Neural cell (in vitro differentiated cells): ENCODE results near the gene FNDC3A. TPM values are rescaled to one million over a fixed set of nuclear protein-coding genes. Genes with fewer than 3 reads are reported as not detected.

Source experiments
- H2AFZ ChIP-seq: fragments of 200-600, 300-800 bp; sonication (generic), shearing (Covaris generic); 2 replicates; pipeline ENCODE4 v1.6.0; 2014; ENCODE audit warnings: low read depth, mild to moderate bottlenecking, antibody characterized with exemption, low read length, moderate library complexity
- H3F3A ChIP-seq: fragments of 200-600 bp; shearing (Covaris generic); 2 replicates; pipeline ENCODE4 v1.6.1; 2016; ENCODE audit warnings: mild to moderate bottlenecking, moderate library complexity, mixed read lengths, antibody characterized with exemption, low read length; ENCODE audit not compliant: insufficient read depth, poor library complexity, severe bottlenecking
- H3K27ac ChIP-seq: fragments of 200-600, 300-800 bp; sonication (generic), shearing (Covaris generic); 2 replicates; pipeline ENCODE4 v1.5.1; 2014; ENCODE audit warnings: mild to moderate bottlenecking, low read length, moderate library complexity
- H3K27me3 ChIP-seq: fragments of 300-800, 200-600 bp; sonication (generic), shearing (Covaris generic); 2 replicates; pipeline ENCODE4 v1.6.0; 2014; ENCODE audit warnings: mild to moderate bottlenecking, low read depth, low read length, moderate library complexity; ENCODE audit not compliant: insufficient read depth
- H3K36me3 ChIP-seq: fragments of 300-800, 200-600 bp; sonication (generic), shearing (Covaris generic); 2 replicates; pipeline ENCODE4 v1.5.1; 2014; ENCODE audit warnings: mild to moderate bottlenecking, antibody characterized with exemption, low read length, moderate library complexity; ENCODE audit not compliant: insufficient read depth
- H3K4me2 ChIP-seq: fragments of 300-800, 200-600 bp; sonication (generic), shearing (Covaris generic); 2 replicates; pipeline ENCODE4 v1.6.0; 2014; ENCODE audit warnings: mild to moderate bottlenecking, low read length
- H3K4me3 ChIP-seq: fragments of 300-800, 200-600 bp; sonication (generic), shearing (Covaris generic); 2 replicates; pipeline ENCODE4 v1.5.1; 2014; ENCODE audit warnings: mild to moderate bottlenecking, low read length, moderate library complexity
- H3K79me2 ChIP-seq: fragments of 200-600 bp; shearing (Covaris generic); replicated peaks from 2 replicates; pipeline ENCODE4 v1.6.0; 2014; ENCODE audit warnings: mild to moderate bottlenecking, low read length, moderate library complexity; ENCODE audit not compliant: insufficient read depth
- H3K9ac ChIP-seq: fragments of 300-800, 200-600 bp; sonication (generic), shearing (Covaris generic); 2 replicates; pipeline ENCODE4 v1.6.1; 2016; ENCODE audit warnings: mild to moderate bottlenecking, low read length, mixed read lengths
- H3K9me2 ChIP-seq: fragments of 200-600 bp; shearing (Covaris generic); 2 replicates; pipeline ENCODE4 v1.6.1; 2016; ENCODE audit warnings: mild to moderate bottlenecking, low read length, mixed read lengths; ENCODE audit not compliant: insufficient read depth
- H3K9me3 ChIP-seq: fragments of 200-600, 300-800 bp; sonication (generic), shearing (Covaris generic); 2 replicates; pipeline ENCODE4 v1.6.1; 2016; ENCODE audit warnings: mild to moderate bottlenecking, mixed run types, low read length, moderate library complexity, mixed read lengths
- H4K20me1 ChIP-seq: fragments of 200-600 bp; shearing (Covaris generic); 2 replicates; pipeline ENCODE4 v1.6.1; 2016; ENCODE audit warnings: mild to moderate bottlenecking, mixed run types; ENCODE audit not compliant: insufficient read depth
- EP300 ChIP-seq: fragments of 450-650 bp; conservative IDR thresholded peaks from 2 replicates; pipeline ENCODE4 v1.6.1; 2014; ENCODE audit warnings: antibody characterized with exemption, mild to moderate bottlenecking, moderate library complexity; ENCODE audit not compliant: poor library complexity, severe bottlenecking
- EZH2 ChIP-seq: fragments of 200-600, 300-800 bp; shearing (Covaris generic), sonication (generic); IDR thresholded peaks from 2 replicates; pipeline ENCODE4 v1.6.1; 2014; ENCODE audit warnings: antibody characterized with exemption, low read length, borderline replicate concordance, mild to moderate bottlenecking; ENCODE audit not compliant: insufficient read depth, poor library complexity, severe bottlenecking
- MXI1 ChIP-seq: fragments of 450-650 bp; conservative IDR thresholded peaks from 2 replicates; pipeline ENCODE4 v1.6.1; 2014; ENCODE audit warnings: antibody characterized with exemption, mild to moderate bottlenecking; ENCODE audit not compliant: poor library complexity, severe bottlenecking
- POLR2AphosphoS5 ChIP-seq: IDR thresholded peaks from 2 replicates; pipeline ENCODE4 v1.6.1; 2012
- RAD21 ChIP-seq: fragments of 450-650 bp; conservative IDR thresholded peaks from 2 replicates; pipeline ENCODE4 v1.6.1; 2014; ENCODE audit warnings: antibody characterized with exemption, mild to moderate bottlenecking, moderate library complexity
- SMC3 ChIP-seq: fragments of 450-650 bp; conservative IDR thresholded peaks from 2 replicates; pipeline ENCODE4 v1.6.1; 2014; ENCODE audit warnings: antibody characterized with exemption, mild to moderate bottlenecking, moderate library complexity; ENCODE audit not compliant: poor library complexity
- TAF1 ChIP-seq: IDR thresholded peaks from 2 replicates; pipeline ENCODE4 v1.6.1; 2012; ENCODE audit warnings: low read depth
- polyA plus RNA-seq: library from polyadenylated mRNA; depleted of rRNA; stranded (reverse); fragments of >200 nt; gene quantifications from 2 replicates; pipeline ENCODE4 v1.2.3, GENCODE V29; 2014
- TF ChIP-seq, protein P1 (sequence below): IDR thresholded peaks from 2 replicates; pipeline ENCODE4 v1.6.1; 2012; ENCODE audit warnings: borderline replicate concordance
- TF ChIP-seq, protein P2 (sequence below): fragments of 450-650 bp; IDR thresholded peaks from 2 replicates; pipeline ENCODE4 v1.5.1; 2014; ENCODE audit warnings: antibody characterized with exemption, mild to moderate bottlenecking, moderate library complexity; ENCODE audit not compliant: poor library complexity, severe bottlenecking

The FNDC3A gene
- polyA plus RNA-seq, 1 donor from 2014 or later = 83.8 TPM

DNA sequence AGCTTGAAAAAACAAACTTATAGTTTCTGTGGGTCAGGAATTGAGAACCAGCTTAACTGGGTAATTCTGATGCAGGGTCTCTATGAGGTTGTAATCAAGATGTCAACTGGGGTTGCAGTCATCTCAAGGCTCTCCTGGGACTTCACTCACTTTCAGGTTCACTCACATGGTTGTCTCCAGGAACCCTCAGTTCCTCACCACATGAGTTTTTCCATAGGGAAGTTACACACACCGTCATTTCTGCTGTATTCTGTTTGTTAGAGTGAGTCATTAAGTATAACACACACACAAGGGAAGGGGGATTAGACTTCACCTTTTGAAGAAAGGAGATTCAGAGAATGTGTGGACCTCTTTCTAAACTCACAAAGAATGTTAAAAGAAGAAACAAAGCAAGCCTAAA, 209.6 kb downstream of the FNDC3A start (continued):
- no peak for TF ChIP-seq SMC3
- no peak for TF ChIP-seq MXI1

DNA sequence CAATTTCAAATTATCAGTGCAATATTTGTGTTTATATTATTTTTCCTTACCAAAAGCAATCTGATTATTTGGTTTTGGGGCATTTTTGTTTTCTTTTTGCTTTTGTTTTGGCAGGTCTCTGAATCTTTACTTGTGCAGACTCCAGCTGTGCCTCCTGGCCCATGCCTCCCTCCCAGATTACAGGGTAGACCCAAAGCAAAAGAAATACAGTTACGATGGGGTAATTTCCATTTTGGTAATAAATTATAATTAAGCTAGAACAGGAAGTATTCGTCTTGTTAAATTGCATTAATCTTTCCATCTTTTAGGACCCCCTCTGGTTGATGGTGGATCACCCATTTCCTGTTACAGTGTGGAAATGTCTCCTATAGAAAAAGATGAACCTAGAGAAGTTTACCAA, 215.2 kb downstream of the FNDC3A start:
- no peaks in the 10 kb centered on the region for H3F3A ChIP-seq
- H3K79me2 ChIP-seq = no peaks in the 10 kb centered on the region
- H3K4me2 ChIP-seq = no peak overlapping the region
- H3K36me3 ChIP-seq = peaks cover 25% of the 10 kb centered on the region
- no peaks in the 10 kb centered on the region for H3K9me2 ChIP-seq
- no peak overlapping the region for H3K4me3 ChIP-seq
- no peak overlapping the region for H2AFZ ChIP-seq
- no peak overlapping the region for H3K9ac ChIP-seq
- no peak for TF ChIP-seq EZH2
- no peak for TF ChIP-seq RAD21
- no peak for TF ChIP-seq MXI1
- TF ChIP-seq, protein P1, sequence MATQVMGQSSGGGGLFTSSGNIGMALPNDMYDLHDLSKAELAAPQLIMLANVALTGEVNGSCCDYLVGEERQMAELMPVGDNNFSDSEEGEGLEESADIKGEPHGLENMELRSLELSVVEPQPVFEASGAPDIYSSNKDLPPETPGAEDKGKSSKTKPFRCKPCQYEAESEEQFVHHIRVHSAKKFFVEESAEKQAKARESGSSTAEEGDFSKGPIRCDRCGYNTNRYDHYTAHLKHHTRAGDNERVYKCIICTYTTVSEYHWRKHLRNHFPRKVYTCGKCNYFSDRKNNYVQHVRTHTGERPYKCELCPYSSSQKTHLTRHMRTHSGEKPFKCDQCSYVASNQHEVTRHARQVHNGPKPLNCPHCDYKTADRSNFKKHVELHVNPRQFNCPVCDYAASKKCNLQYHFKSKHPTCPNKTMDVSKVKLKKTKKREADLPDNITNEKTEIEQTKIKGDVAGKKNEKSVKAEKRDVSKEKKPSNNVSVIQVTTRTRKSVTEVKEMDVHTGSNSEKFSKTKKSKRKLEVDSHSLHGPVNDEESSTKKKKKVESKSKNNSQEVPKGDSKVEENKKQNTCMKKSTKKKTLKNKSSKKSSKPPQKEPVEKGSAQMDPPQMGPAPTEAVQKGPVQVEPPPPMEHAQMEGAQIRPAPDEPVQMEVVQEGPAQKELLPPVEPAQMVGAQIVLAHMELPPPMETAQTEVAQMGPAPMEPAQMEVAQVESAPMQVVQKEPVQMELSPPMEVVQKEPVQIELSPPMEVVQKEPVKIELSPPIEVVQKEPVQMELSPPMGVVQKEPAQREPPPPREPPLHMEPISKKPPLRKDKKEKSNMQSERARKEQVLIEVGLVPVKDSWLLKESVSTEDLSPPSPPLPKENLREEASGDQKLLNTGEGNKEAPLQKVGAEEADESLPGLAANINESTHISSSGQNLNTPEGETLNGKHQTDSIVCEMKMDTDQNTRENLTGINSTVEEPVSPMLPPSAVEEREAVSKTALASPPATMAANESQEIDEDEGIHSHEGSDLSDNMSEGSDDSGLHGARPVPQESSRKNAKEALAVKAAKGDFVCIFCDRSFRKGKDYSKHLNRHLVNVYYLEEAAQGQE = no peak
- no peak for TF ChIP-seq POLR2AphosphoS5
- TF ChIP-seq, protein P2, sequence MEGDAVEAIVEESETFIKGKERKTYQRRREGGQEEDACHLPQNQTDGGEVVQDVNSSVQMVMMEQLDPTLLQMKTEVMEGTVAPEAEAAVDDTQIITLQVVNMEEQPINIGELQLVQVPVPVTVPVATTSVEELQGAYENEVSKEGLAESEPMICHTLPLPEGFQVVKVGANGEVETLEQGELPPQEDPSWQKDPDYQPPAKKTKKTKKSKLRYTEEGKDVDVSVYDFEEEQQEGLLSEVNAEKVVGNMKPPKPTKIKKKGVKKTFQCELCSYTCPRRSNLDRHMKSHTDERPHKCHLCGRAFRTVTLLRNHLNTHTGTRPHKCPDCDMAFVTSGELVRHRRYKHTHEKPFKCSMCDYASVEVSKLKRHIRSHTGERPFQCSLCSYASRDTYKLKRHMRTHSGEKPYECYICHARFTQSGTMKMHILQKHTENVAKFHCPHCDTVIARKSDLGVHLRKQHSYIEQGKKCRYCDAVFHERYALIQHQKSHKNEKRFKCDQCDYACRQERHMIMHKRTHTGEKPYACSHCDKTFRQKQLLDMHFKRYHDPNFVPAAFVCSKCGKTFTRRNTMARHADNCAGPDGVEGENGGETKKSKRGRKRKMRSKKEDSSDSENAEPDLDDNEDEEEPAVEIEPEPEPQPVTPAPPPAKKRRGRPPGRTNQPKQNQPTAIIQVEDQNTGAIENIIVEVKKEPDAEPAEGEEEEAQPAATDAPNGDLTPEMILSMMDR = no peak
- TF ChIP-seq TAF1 = no peak
- H3K27ac ChIP-seq = no peak overlapping the region
- no peaks in the 10 kb centered on the region for H3K27me3 ChIP-seq
- H3K9me3 ChIP-seq = no peaks in the 10 kb centered on the region
- H4K20me1 ChIP-seq = no peaks in the 10 kb centered on the region

DNA sequence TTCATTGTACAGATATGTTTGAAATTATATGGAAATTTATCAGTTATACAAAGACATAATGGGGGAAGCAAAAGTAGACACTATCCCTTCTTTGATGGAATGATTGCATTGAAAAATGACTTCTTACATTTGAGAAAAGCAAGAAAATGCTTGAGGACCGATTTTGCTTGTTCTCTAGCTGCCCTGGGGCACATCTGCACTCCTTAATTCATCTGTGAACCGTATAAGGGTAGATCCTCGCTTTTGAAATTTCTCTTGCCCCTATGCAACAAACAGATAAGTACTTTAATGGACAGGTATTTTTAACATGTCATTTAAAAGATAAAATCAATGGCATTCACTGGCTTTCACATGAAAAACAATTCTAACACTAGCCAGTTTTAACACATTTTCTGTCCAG, 230.9 kb downstream of the FNDC3A start:
- Histone ChIP-seq H3K9ac (no peak overlapping the region), H3K9me2 (no peaks in the 10 kb centered on the region), H3F3A (no peaks in the 10 kb centered on the region), H3K36me3 (peaks cover 23% of the 10 kb centered on the region), H3K4me3 (no peak overlapping the region), H3K4me2 (no peak overlapping the region), H3K9me3 (no peaks in the 10 kb centered on the region), H4K20me1 (no peaks in the 10 kb centered on the region), H3K27ac (no peak overlapping the region), H3K27me3 (no peaks in the 10 kb centered on the region), H3K79me2 (no peaks in the 10 kb centered on the region), H2AFZ (no peak overlapping the region)
- TF ChIP-seq, protein P1 = no peak
- TF ChIP-seq, protein P2 = no peak
- no peak for TF ChIP-seq TAF1
- TF ChIP-seq RAD21 = no peak
- no peak for TF ChIP-seq EP300
- TF ChIP-seq MXI1 = no peak
- TF ChIP-seq POLR2AphosphoS5 = no peak
- TF ChIP-seq EZH2 = no peak
- no peak for TF ChIP-seq SMC3
